A549 (cell line): ENCODE results near the gene RCN2. TPM values are rescaled to one million over a fixed set of nuclear protein-coding genes. Genes with fewer than 3 reads are reported as not detected.

Experiments
- ATAC-seq, 2 experiments: fragments of 200-7000 bp in 1 of 2; fragments of >200 bp in 1 of 2; cut with Nextera tagmentation in 1 of 2; cut with Tn5 transposase in 1 of 2; 3 replicates each; pipeline versions ENCODE4 v1.8.0 to v1.9.1; 2018 to 2020; ENCODE audit warnings: mild to moderate bottlenecking in 1 of 2, moderate library complexity in 1 of 2
- CTCF ChIA-PET: fragments of 300-600 bp; sonication (Branson Sonifier 250); formaldehyde crosslinking; extraction: SDS; loops from one replicate; lab custom pipeline; 2021; ENCODE audit warnings: antibody characterized with exemption, inconsistent platforms; lab: Yijun Ruan, JAX
- POLR2A ChIA-PET: fragments of 350-600 bp; formaldehyde crosslinking; extraction: SDS; loops from one replicate; lab custom pipeline; 2021; ENCODE audit warnings: antibody characterized with exemption, inconsistent platforms; lab: Yijun Ruan, JAX
- DNase-seq, 2 experiments: peaks; one replicate each; pipeline versions ENCODE4 v3.0.0 to v3.0.0-alpha.2; 2011 to 2016; ENCODE audit warnings: low read depth in 1 of 2, low spot score in 1 of 2
- FAIRE-seq: peaks from 2 replicates; lab custom pipeline; 2011; peaks lifted over from hg19 to GRCh38; lab: Jason Lieb, UNC
- H3K27ac ChIP-seq, 2 experiments: fragments of >200 bp; sonication (Bioruptor Twin); formaldehyde crosslinking; 3 replicates each; pipeline ENCODE4 v1.5.1; 2016 to 2017
- H3K4me1 ChIP-seq: fragments of >200 bp; sonication (Bioruptor Twin); formaldehyde crosslinking; 3 replicates; pipeline ENCODE4 v1.6.1; 2016
- H3K4me2 ChIP-seq: fragments of >200 bp; sonication (Bioruptor Twin); formaldehyde crosslinking; 3 replicates; pipeline ENCODE4 v1.6.1; 2016
- H3K4me3 ChIP-seq: fragments of >200 bp; sonication (Bioruptor Twin); formaldehyde crosslinking; 3 replicates; pipeline ENCODE4 v1.5.1; 2016
- H3K9me3 ChIP-seq: fragments of >200 bp; sonication (Bioruptor Twin); formaldehyde crosslinking; 3 replicates; pipeline ENCODE4 v1.6.1; 2016
- ATOH8 ChIP-seq: fragments of 250-450 bp; sonication (Bioruptor Pico); IDR thresholded peaks from 2 replicates; pipeline ENCODE4 v1.5.0; 2020; ENCODE audit warnings: low read depth, mild to moderate bottlenecking, moderate library complexity
- CBX2 ChIP-seq: fragments of 200-600 bp; sonication (generic); IDR thresholded peaks from 2 replicates; pipeline ENCODE4 v1.6.1; 2016; ENCODE audit warnings: low read depth, mild to moderate bottlenecking, borderline replicate concordance
- CBX8 ChIP-seq: fragments of 200-600 bp; sonication (generic); IDR thresholded peaks from 2 replicates; pipeline ENCODE4 v1.6.1; 2016
- CEBPB ChIP-seq, 2 experiments: fragments of >200 bp in 1 of 2; sonication (Bioruptor Twin) in 1 of 2; formaldehyde crosslinking in 1 of 2; IDR thresholded peaks; 2 replicates each; pipeline ENCODE4 v1.6.1; 2012 to 2016
- CHD2 ChIP-seq: fragments of 150-350 bp; IDR thresholded peaks from 2 replicates; pipeline ENCODE4 v1.6.1; 2014; ENCODE audit warnings: low read length; ENCODE audit not compliant: partially characterized antibody
- E2F6 ChIP-seq: IDR thresholded peaks from 2 replicates; pipeline ENCODE4 v1.6.1; 2012; ENCODE audit warnings: low read depth, borderline replicate concordance
- ESRRA ChIP-seq: fragments of 150-350 bp; IDR thresholded peaks from 2 replicates; pipeline ENCODE4 v1.6.1; 2014; ENCODE audit warnings: mild to moderate bottlenecking, low read length, borderline replicate concordance
- FOSB ChIP-seq: fragments of 250-450 bp; sonication (Bioruptor Pico); IDR thresholded peaks from 2 replicates; pipeline ENCODE4 v1.5.0; 2020; ENCODE audit warnings: mild to moderate bottlenecking, moderate library complexity
- HDAC2 ChIP-seq: fragments of 200-600 bp; sonication (generic); IDR thresholded peaks from 2 replicates; pipeline ENCODE4 v1.6.1; 2016
- HOXA7 ChIP-seq: fragments of 250-450 bp; sonication (Bioruptor Pico); IDR thresholded peaks from 2 replicates; pipeline ENCODE4 v1.5.0; 2020; ENCODE audit warnings: mild to moderate bottlenecking, moderate library complexity
- KDM5A ChIP-seq: fragments of 200-600 bp; sonication (generic); IDR thresholded peaks from 2 replicates; pipeline ENCODE4 v1.6.1; 2016; ENCODE audit warnings: antibody characterized with exemption, mild to moderate bottlenecking
- PHF8 ChIP-seq: fragments of 200-600 bp; sonication (generic); IDR thresholded peaks from 2 replicates; pipeline ENCODE4 v1.6.1; 2016; ENCODE audit warnings: low read depth, mild to moderate bottlenecking, antibody characterized with exemption, moderate library complexity, borderline replicate concordance
- POLR2AphosphoS2 ChIP-seq: conservative IDR thresholded peaks from 2 replicates; pipeline ENCODE4 v1.6.1; 2012; ENCODE audit warnings: low read length, improper control_type of control experiment, inconsistent platforms
- RCOR1 ChIP-seq: fragments of 150-350 bp; IDR thresholded peaks from 2 replicates; pipeline ENCODE4 v1.6.1; 2014; ENCODE audit warnings: antibody characterized with exemption, low read length, low read depth
- RNF2 ChIP-seq: fragments of 200-600 bp; sonication (generic); IDR thresholded peaks from 2 replicates; pipeline ENCODE4 v1.6.1; 2016; ENCODE audit warnings: low read depth, mild to moderate bottlenecking, antibody characterized with exemption, moderate library complexity, borderline replicate concordance
- ZFP36 ChIP-seq: fragments of 450-650 bp; IDR thresholded peaks from 2 replicates; pipeline ENCODE4 v1.6.1; 2014; ENCODE audit warnings: borderline replicate concordance; ENCODE audit not compliant: partially characterized antibody
- WGBS: methylation state at CpG from one replicate; pipeline ENCODE4 v1.1.6; 2017; ENCODE audit errors: missing lambda C conversion rate; 5-methylcytosine and 5-hydroxymethylcytosine counted together
- polyA plus RNA-seq, 4 experiments: library from polyadenylated mRNA; depleted of rRNA in 3 of 4; stranded (reverse); fragments of >200 nt; fragmentation: RNase III in 1 of 4; extraction: RNeasy Plus Mini Kit Qiagen cat#74134 plus additional on column Dnase treatment in 1 of 4; gene quantifications; 2 replicates in 3 of 4; 3 replicates in 1 of 4; pipeline ENCODE4 v1.2.3, GENCODE V29; 2011 to 2017
- TF ChIP-seq, protein P1 (sequence below): IDR thresholded peaks from 2 replicates; pipeline ENCODE4 v1.6.1; 2012
- TF ChIP-seq, protein P2 (sequence below): fragments of >200 bp; sonication (Bioruptor Twin); formaldehyde crosslinking; IDR thresholded peaks from 2 replicates; pipeline ENCODE4 v1.6.1; 2016
- TF ChIP-seq, protein P3 (sequence below): fragments of 150-350 bp; IDR thresholded peaks from 2 replicates; pipeline ENCODE4 v1.6.1; 2014; ENCODE audit warnings: low read depth, mild to moderate bottlenecking, low read length

The RCN2 gene
- polyA plus RNA-seq, 2 of the 4 experiments (the other 2 are of a cell fraction): 81.3 to 152 TPM

DNA sequence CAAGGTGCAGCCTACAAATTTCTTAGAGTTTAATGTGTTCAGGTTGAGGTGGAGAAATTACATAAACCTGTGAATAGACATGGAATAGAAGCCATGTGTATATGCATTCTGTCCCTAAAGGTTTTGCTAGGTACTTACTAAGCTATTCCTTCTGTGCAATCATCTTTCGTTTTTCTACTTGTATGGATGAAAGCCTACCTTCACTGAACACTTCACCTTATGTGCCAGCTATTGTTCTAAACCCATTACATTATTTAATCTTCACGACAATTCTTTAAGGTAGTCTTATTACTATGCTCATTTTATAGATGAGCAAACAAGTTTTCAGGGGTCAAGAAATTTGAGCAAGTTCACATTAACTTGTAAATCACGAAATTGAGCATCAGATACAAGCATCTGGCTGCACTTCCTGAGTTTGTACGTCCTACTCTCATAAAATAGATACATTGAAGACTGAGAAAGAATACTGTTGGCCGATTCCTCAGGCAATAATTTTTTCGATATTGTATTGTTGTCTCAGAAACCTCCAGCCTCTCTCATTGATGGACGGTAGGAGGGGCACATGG lies 635 bp upstream of the RCN2 start:
- no peak for DNase-seq
- WGBS: 16% methylated on average over 7 of the region's 7 CpGs
- Histone ChIP-seq H3K4me1 (peaks cover 13% of the 10 kb centered on the region), H3K4me2 (peak overlapping the region; percentile 69), H3K9me3 (no peaks in the 10 kb centered on the region), H3K27ac (peak overlapping the region; percentile 67 to 85), H3K4me3 (peak overlapping the region; percentile 87)
- FAIRE-seq: peak; percentile 61
- CTCF ChIA-PET: interaction anchor here (0.6 to 2.1 kb wide), 5 partner anchors 10 to 1923 kb away, joined by 3 to 5 read pairs (median 3); no protein-coding TSS in a partner anchor
- ATAC-seq: no peak
- TF ChIP-seq HOXA7 (CRISPR knock-in tag) (no peak), PHF8 (peak; percentile 86; the same call in 1 of the 2 replicates), POLR2AphosphoS2 (no peak)
- TF ChIP-seq, all 56 proteins: peak for 1
- POLR2A ChIA-PET: interaction anchor here (0.6 to 2.2 kb wide), 15 partner anchors 10 to 618 kb away, joined by 3 to 19 read pairs (median 3); partner anchors contain the start of gene ISL2

DNA sequence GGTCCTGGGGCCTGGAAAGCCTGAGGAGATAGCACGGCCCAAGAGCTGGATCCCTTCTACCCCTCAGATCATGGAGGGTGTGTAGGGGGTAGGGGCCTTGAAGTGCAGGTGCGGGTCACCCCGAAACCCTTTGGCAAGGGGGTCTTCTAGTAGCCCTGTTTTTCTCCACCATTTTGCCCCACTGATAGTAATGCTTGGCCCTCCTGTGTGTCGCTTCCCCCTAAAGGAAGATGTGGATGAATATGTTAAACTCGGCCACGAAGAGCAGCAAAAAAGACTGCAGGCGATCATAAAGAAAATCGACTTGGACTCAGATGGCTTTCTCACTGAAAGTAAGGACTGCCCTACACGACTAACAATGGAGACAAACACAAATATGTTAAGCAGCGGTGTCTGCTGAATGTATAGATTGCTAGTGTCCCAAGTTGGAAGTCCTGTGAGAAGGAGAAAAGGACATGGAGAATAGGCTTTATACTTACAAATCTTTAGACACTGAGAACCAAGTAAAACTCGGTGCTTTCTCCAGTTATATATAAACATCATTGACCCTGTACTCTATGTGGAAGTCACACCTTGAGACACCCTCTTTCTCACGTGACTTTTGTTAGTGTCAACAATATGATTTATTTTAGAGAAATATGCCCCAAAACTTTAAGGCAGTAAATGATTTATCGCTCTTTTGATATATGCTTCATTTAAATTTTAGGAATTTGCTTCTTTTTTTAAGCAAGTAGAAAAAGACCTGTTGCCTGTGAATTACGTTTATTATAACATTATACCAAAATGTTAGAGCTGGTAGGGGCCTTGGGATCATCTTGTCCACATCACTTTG lies 802 bp downstream of the RCN2 start:
- H3K4me2 ChIP-seq: peak overlapping the region; percentile 86
- FAIRE-seq (peak; percentile 89), DNase-seq (peak; percentile 8 to 23), ATAC-seq (peak; percentile 4 to 56)
- TF ChIP-seq CBX2: no peak
- TF ChIP-seq E2F6: no peak
- no peak for TF ChIP-seq RCOR1
- no peak for TF ChIP-seq HDAC2
- TF ChIP-seq HOXA7 (CRISPR knock-in tag): no peak
- TF ChIP-seq, protein P1, sequence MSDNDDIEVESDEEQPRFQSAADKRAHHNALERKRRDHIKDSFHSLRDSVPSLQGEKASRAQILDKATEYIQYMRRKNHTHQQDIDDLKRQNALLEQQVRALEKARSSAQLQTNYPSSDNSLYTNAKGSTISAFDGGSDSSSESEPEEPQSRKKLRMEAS: no peak
- TF ChIP-seq RNF2: no peak
- TF ChIP-seq, protein P2, sequence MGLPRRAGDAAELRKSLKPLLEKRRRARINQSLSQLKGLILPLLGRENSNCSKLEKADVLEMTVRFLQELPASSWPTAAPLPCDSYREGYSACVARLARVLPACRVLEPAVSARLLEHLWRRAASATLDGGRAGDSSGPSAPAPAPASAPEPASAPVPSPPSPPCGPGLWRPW: no peak
- TF ChIP-seq, protein P3, sequence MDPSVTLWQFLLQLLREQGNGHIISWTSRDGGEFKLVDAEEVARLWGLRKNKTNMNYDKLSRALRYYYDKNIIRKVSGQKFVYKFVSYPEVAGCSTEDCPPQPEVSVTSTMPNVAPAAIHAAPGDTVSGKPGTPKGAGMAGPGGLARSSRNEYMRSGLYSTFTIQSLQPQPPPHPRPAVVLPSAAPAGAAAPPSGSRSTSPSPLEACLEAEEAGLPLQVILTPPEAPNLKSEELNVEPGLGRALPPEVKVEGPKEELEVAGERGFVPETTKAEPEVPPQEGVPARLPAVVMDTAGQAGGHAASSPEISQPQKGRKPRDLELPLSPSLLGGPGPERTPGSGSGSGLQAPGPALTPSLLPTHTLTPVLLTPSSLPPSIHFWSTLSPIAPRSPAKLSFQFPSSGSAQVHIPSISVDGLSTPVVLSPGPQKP: no peak
- TF ChIP-seq PHF8: no peak
- no peak for TF ChIP-seq KDM5A
- no peak for TF ChIP-seq CEBPB (IDR thresholded peaks at IDR 0.05)
- TF ChIP-seq CBX8: no peak
- no peak for TF ChIP-seq ESRRA
- no peak for TF ChIP-seq ATOH8 (CRISPR knock-in tag)
- TF ChIP-seq FOSB (CRISPR knock-in tag): no peak
- TF ChIP-seq CHD2: no peak
- TF ChIP-seq ZFP36: no peak
- CTCF ChIA-PET: interaction anchor here (0.6 to 2.1 kb wide), 4 partner anchors 9 to 28 kb away, joined by 3 to 5 read pairs (median 3); no protein-coding TSS in a partner anchor
- 26% methylated on average over 13 of the region's 14 CpGs for WGBS
- peak overlapping the region; percentile 87 for H3K4me3 ChIP-seq
- H3K4me1 ChIP-seq: peaks cover 13% of the 10 kb centered on the region
- POLR2A ChIA-PET: interaction anchor here (1.1 to 2.2 kb wide), 6 partner anchors 9 to 619 kb away, joined by 3 to 19 read pairs (median 7); no protein-coding TSS in a partner anchor
- H3K9me3 ChIP-seq: no peaks in the 10 kb centered on the region
- peak overlapping the region; percentile 85 to 92 for H3K27ac ChIP-seq
